ENCODE data around the gene ARHGAP5.

The ARHGAP5 gene

GRCh38 chr14:32043624-32044023, 33.5 kb upstream of the ARHGAP5 start:
- no peak overlapping the region for H3K4me3 ChIP-seq (ENCODE audit: low read depth, low read length)
- TF ChIP-seq CTCF (IDR thresholded peaks at IDR 0.05; ENCODE audit: low read depth, low read length, missing control alignments): no peak
- no peak for DNase-seq (ENCODE audit: low read depth)
- in situ Hi-C loops (cut with HindIII; ENCODE audit: low sequenced_read_pairs): no loop called here

GRCh38 chr14:32044454-32044853, 32.6 kb upstream of the ARHGAP5 start:
- TF ChIP-seq CTCF (IDR thresholded peaks at IDR 0.05; ENCODE audit: low read depth, low read length, missing control alignments): no peak
- no peak overlapping the region for H3K4me3 ChIP-seq (ENCODE audit: low read depth, low read length)
- in situ Hi-C loops (cut with HindIII; ENCODE audit: low sequenced_read_pairs): no loop called here
- DNase-seq (ENCODE audit: low read depth): no peak

GRCh38 chr14:32047791-32048190, 29.3 kb upstream of the ARHGAP5 start:
- in situ Hi-C loops (cut with HindIII; ENCODE audit: low sequenced_read_pairs): no loop called here
- H3K4me3 ChIP-seq (ENCODE audit: low read depth, low read length): no peak overlapping the region
- TF ChIP-seq CTCF (IDR thresholded peaks at IDR 0.05; ENCODE audit: low read depth, low read length, missing control alignments): no peak
- DNase-seq (ENCODE audit: low read depth): peak; percentile 9

GRCh38 chr14:32049361-32050088, 27.6 kb upstream of the ARHGAP5 start:
- TF ChIP-seq CTCF (IDR thresholded peaks at IDR 0.05; ENCODE audit: low read depth, low read length, missing control alignments): no peak
- H3K4me3 ChIP-seq (ENCODE audit: low read depth, low read length): no peak overlapping the region
- DNase-seq (ENCODE audit: low read depth): no peak

GRCh38 chr14:32050878-32051277, 26.2 kb upstream of the ARHGAP5 start:
- TF ChIP-seq CTCF (IDR thresholded peaks at IDR 0.05; ENCODE audit: low read depth, low read length, missing control alignments): no peak
- H3K4me3 ChIP-seq (ENCODE audit: low read depth, low read length): no peak overlapping the region
- DNase-seq (ENCODE audit: low read depth): no peak
- in situ Hi-C loops (cut with HindIII; ENCODE audit: low sequenced_read_pairs): no loop called here

More at GRCh38 chr14:32049361-32050088, 27.6 kb upstream of the ARHGAP5 start:
- in situ Hi-C loops (cut with HindIII; ENCODE audit: low sequenced_read_pairs): no loop called here

GRCh38 chr14:32054536-32054935, 22.6 kb upstream of the ARHGAP5 start:
- in situ Hi-C loops (cut with HindIII; ENCODE audit: low sequenced_read_pairs): no loop called here
- no peak for DNase-seq (ENCODE audit: low read depth)
- H3K4me3 ChIP-seq (ENCODE audit: low read depth, low read length): no peak overlapping the region
- no peak for TF ChIP-seq CTCF (IDR thresholded peaks at IDR 0.05; ENCODE audit: low read depth, low read length, missing control alignments)

Data from astrocyte of the cerebellum (primary cell).